Measurements from ENCODE around the gene GEMIN5. TPM values are rescaled to one million over a fixed set of nuclear protein-coding genes. Genes with fewer than 3 reads are reported as not detected.
"Not testable (repeated sequence)": the region's sequence is repeated elsewhere in the genome, so short reads cannot be mapped to it uniquely, and the experiment has no call there.

Gene GEMIN5, protein sequence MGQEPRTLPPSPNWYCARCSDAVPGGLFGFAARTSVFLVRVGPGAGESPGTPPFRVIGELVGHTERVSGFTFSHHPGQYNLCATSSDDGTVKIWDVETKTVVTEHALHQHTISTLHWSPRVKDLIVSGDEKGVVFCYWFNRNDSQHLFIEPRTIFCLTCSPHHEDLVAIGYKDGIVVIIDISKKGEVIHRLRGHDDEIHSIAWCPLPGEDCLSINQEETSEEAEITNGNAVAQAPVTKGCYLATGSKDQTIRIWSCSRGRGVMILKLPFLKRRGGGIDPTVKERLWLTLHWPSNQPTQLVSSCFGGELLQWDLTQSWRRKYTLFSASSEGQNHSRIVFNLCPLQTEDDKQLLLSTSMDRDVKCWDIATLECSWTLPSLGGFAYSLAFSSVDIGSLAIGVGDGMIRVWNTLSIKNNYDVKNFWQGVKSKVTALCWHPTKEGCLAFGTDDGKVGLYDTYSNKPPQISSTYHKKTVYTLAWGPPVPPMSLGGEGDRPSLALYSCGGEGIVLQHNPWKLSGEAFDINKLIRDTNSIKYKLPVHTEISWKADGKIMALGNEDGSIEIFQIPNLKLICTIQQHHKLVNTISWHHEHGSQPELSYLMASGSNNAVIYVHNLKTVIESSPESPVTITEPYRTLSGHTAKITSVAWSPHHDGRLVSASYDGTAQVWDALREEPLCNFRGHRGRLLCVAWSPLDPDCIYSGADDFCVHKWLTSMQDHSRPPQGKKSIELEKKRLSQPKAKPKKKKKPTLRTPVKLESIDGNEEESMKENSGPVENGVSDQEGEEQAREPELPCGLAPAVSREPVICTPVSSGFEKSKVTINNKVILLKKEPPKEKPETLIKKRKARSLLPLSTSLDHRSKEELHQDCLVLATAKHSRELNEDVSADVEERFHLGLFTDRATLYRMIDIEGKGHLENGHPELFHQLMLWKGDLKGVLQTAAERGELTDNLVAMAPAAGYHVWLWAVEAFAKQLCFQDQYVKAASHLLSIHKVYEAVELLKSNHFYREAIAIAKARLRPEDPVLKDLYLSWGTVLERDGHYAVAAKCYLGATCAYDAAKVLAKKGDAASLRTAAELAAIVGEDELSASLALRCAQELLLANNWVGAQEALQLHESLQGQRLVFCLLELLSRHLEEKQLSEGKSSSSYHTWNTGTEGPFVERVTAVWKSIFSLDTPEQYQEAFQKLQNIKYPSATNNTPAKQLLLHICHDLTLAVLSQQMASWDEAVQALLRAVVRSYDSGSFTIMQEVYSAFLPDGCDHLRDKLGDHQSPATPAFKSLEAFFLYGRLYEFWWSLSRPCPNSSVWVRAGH (N-terminal part only)
- total RNA-seq: 10 to 100 TPM; 41.9 to 44.8 TPM

DNA sequence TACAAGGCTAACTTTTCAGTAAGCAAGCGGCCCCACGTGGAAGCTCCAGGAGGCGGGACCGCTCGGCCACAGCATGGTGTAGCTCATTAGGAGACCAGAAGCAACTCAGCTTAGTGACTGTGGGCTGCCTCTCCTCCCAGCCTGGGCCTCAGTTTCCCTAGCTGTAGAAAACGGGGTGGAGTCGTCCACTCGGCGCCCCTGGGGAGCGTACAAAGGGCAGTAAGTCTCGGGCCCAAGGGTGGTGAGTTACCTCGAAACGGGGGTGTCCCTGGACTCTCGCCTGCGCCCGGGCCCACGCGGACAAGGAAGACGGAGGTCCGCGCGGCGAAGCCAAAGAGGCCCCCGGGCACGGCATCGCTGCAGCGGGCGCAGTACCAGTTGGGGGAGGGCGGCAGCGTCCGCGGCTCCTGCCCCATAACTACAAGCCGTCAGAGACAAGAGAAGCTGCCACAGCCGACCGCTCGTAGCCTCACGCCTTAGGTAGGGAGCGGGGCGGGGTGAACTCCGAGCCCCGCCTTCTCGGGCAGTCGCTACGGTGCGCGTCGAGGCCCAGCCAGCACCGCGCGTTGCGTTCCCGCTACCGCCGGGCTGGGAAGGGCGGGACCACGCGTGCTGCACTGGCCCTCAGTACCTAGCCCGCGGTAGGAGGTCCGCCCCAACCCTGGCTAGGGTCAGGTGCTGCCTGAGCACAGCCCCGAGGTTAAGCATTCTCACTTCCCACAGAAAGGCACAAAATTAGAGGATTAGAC, at the start of gene GEMIN5:
Gene GEMIN5, minus strand, starts transcription at position 494 of the 749 bp plus-strand sequence. Its CDS starts 78 bp downstream, at position 416.
- Mint-ChIP-seq H3K27ac (peak within 1 kb of the TSS; percentile 91), H3K4me3 (peak within 1 kb of the TSS; percentile 90), H3K36me3 (peaks cover 26% of the 10 kb centered on the region), H3K4me1 (peaks cover 46% of the 10 kb centered on the region), H3K9me3 (no peaks in the 10 kb centered on the region), H3K27me3 (no peaks in the 10 kb centered on the region)
- DNase-seq: peak; percentile 90

DNA sequence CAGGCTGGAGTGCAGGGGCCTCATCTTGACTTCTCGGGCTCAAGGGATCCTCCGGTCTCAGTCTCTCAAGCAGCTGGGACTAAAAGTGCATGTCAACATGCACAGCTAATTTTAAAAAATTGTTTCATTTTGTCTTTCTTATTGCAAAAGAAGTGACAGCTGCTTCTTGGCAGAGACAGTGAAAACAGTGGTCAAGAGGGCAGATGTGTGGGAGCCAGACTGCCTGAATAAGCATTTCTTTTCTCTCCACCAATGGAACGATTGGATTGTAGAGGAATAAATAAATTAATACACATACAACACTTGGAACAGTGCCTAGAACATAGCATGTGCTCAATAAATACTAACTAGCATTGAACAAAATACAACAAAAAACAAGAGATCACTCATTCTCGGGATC, 48.1 kb upstream of the GEMIN5 start:
- no peak for DNase-seq
- no peaks in the 10 kb centered on the region for H3K9me3 Mint-ChIP-seq
- H3K27me3 Mint-ChIP-seq: peaks cover 28% of the 10 kb centered on the region
- no peaks in the 10 kb centered on the region for H3K4me1 Mint-ChIP-seq
- H3K4me3 Mint-ChIP-seq: no peak overlapping the region
- H3K36me3 Mint-ChIP-seq: no peaks in the 10 kb centered on the region
- H3K27ac Mint-ChIP-seq: no peak overlapping the region

- DNase-seq: no peak
- Mint-ChIP-seq H3K4me3 (no peak overlapping the region), H3K4me1 (no peaks in the 10 kb centered on the region), H3K27ac (no peak overlapping the region), H3K36me3 (no peaks in the 10 kb centered on the region), H3K27me3 (peaks cover 28% of the 10 kb centered on the region), H3K9me3 (no peaks in the 10 kb centered on the region)
Measured at GRCh38 chr5:154984946-154985516, 47.0 kb upstream of the GEMIN5 start.

DNA sequence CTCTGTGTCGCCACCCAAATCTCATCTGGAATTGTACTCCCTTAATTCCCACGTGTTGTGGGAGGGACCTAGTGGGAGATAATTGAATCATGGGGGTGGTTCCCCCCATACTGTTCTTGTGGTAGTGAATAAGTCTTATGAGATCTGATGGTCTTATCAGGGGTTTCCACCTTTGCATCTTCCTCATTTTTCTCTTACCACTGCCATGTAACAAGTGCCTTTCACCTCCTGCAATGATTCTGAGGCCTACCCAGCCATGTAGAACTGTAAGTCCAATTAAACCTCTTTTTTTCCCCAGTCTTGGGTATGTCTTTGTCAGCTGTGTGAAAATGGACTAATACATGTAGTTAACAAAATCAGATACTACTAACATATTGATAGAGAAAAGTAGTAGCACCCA, 40.3 kb upstream of the GEMIN5 start:
- not testable (repeated sequence) for H3K4me1 Mint-ChIP-seq, H3K27me3 Mint-ChIP-seq, H3K9me3 Mint-ChIP-seq, H3K27ac Mint-ChIP-seq, DNase-seq, H3K4me3 Mint-ChIP-seq
- H3K36me3 Mint-ChIP-seq: peaks cover 14% of the 10 kb centered on the region

DNA sequence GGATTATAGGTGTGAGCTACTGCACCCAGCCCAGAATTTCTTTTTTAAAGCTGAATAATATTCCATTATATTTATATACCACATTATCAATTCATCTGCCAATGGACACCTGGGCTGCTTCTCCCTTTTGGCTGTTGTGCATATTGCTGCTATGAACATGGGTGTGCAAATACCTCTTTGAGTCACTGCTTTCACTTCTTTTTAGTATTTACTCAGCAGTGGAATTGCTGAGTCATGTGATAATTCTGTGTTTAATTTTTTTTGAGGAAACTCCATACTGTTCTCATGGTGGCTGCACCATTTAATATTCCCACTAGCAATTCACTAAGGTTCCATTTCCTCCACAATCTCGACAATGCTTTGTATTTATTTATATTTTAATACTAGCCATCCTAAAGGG, 39.4 kb upstream of the GEMIN5 start:
- no peak overlapping the region for H3K4me3 Mint-ChIP-seq
- H3K27ac Mint-ChIP-seq: no peak overlapping the region
- no peaks in the 10 kb centered on the region for H3K4me1 Mint-ChIP-seq
- peaks cover 14% of the 10 kb centered on the region for H3K36me3 Mint-ChIP-seq
- no peaks in the 10 kb centered on the region for H3K9me3 Mint-ChIP-seq
- H3K27me3 Mint-ChIP-seq: no peaks in the 10 kb centered on the region
- no peak for DNase-seq

DNA sequence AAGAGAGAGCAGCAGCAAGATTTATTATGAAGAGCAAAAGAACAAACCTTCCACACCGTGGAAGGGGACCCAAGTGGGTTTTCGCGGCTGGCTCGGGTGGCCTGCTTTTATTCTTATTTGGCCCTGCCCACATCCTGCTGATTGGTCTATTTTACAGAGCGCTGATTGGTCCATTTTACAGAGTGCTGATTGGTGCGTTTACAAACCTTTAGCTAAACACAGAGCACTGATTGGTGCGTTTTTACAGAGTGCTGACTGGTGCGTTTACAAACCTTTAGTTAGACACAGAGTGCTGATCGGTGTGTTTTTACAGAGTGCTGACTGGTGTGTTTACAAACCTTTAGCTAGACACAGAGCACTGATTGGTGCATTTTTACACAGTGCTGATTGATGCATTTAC, 38.1 kb upstream of the GEMIN5 start:
- H3K27ac Mint-ChIP-seq, H3K4me1 Mint-ChIP-seq, H3K4me3 Mint-ChIP-seq, DNase-seq, H3K27me3 Mint-ChIP-seq, H3K9me3 Mint-ChIP-seq: not testable (repeated sequence)
- peaks cover 14% of the 10 kb centered on the region for H3K36me3 Mint-ChIP-seq

GRCh38 chr5:154972476-154973080, 34.6 kb upstream of the GEMIN5 start:
- peaks cover 17% of the 10 kb centered on the region for H3K36me3 Mint-ChIP-seq
- no peak overlapping the region for H3K27ac Mint-ChIP-seq
- no peaks in the 10 kb centered on the region for H3K4me1 Mint-ChIP-seq
- no peak for DNase-seq
- no peak overlapping the region for H3K4me3 Mint-ChIP-seq
- no peaks in the 10 kb centered on the region for H3K27me3 Mint-ChIP-seq
- H3K9me3 Mint-ChIP-seq: no peaks in the 10 kb centered on the region

GRCh38 chr5:154971501-154971900, 33.5 kb upstream of the GEMIN5 start:
- no peaks in the 10 kb centered on the region for H3K27me3 Mint-ChIP-seq
- H3K4me1 Mint-ChIP-seq: no peaks in the 10 kb centered on the region
- no peak for DNase-seq
- H3K36me3 Mint-ChIP-seq: peaks cover 17% of the 10 kb centered on the region
- no peak overlapping the region for H3K4me3 Mint-ChIP-seq
- H3K9me3 Mint-ChIP-seq: no peaks in the 10 kb centered on the region
- no peak overlapping the region for H3K27ac Mint-ChIP-seq

DNA sequence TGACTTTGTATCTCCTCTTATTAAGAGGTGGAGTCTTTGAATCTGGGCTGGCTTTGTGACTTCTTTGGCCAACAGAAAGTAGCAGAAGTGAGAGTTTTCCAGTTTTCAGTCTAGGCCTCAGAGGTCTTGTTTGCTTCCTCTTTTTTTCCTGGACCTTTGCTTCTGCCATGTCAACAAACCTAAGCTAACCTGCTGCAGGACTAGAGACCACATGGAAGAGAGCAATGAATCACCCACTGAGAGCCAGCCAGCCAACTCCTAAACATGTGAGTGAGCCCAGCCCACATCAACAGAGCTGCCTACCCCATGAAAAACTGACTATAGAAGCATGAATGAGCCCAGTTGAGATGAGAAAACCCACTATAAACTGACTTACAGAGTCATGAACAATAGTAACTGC, 32.7 kb upstream of the GEMIN5 start:
- H3K27ac Mint-ChIP-seq: no peak overlapping the region
- no peaks in the 10 kb centered on the region for H3K27me3 Mint-ChIP-seq
- no peak for DNase-seq
- H3K4me3 Mint-ChIP-seq: no peak overlapping the region
- no peaks in the 10 kb centered on the region for H3K9me3 Mint-ChIP-seq
- H3K4me1 Mint-ChIP-seq: peaks cover 2% of the 10 kb centered on the region
- H3K36me3 Mint-ChIP-seq: peaks cover 15% of the 10 kb centered on the region

GRCh38 chr5:154968953-154969352, 30.9 kb upstream of the GEMIN5 start:
- peaks cover 14% of the 10 kb centered on the region for H3K36me3 Mint-ChIP-seq
- peaks cover 4% of the 10 kb centered on the region for H3K4me1 Mint-ChIP-seq
- H3K4me3 Mint-ChIP-seq: no peak overlapping the region
- H3K27me3 Mint-ChIP-seq: no peaks in the 10 kb centered on the region
- H3K27ac Mint-ChIP-seq: no peak overlapping the region
- no peak for DNase-seq
- H3K9me3 Mint-ChIP-seq: no peaks in the 10 kb centered on the region

- no peak for DNase-seq
- Mint-ChIP-seq H3K27ac (no peak overlapping the region), H3K4me1 (peaks cover 6% of the 10 kb centered on the region), H3K36me3 (peaks cover 15% of the 10 kb centered on the region), H3K4me3 (no peak overlapping the region), H3K9me3 (no peaks in the 10 kb centered on the region), H3K27me3 (no peaks in the 10 kb centered on the region)
Measured at GRCh38 chr5:154967421-154968024, 29.5 kb upstream of the GEMIN5 start.

GRCh38 chr5:154966874-154967273, 28.9 kb upstream of the GEMIN5 start:
- Mint-ChIP-seq H3K27me3 (no peaks in the 10 kb centered on the region), H3K4me1 (peaks cover 6% of the 10 kb centered on the region), H3K27ac (no peak overlapping the region), H3K9me3 (no peaks in the 10 kb centered on the region), H3K4me3 (no peak overlapping the region), H3K36me3 (peaks cover 16% of the 10 kb centered on the region)
- DNase-seq: no peak

DNA sequence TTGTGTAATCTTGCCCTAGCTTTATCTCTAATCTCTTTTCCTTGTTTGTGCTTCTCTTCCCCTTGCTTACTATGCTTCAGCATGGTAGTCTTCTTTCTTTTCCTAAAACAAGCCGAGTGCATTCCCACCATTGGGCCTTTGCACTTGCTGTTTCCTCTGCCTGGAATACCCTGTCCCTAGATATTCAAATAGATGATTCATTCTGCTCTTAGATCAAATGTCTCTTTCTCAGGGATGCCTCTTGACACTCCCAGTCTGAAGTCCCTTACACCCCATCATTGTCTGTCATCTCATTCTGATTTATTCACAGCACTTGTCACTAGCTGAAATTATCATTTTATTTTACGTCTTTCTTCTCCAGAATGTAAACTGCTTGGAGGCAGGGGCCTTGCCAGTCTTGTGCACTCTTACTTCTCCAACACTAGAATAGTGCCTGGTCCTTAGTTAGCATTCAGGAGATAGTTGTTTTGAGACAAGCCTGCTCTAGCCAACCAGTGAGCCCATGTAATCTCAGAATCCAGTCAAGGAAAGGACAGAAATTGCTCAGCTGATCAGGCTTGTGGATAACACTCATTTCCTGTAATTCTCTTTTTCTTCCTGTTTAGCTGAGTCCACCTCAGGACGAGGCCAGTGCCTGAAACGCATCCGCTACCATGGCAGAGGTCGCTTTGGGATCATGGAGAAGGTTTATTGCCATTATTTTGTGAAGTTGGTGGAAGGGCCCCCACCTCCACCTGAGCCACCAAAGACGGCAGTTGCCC, 28.2 kb upstream of the GEMIN5 start:
- H3K4me1 Mint-ChIP-seq: peaks cover 6% of the 10 kb centered on the region
- no peak overlapping the region for H3K27ac Mint-ChIP-seq
- H3K27me3 Mint-ChIP-seq: no peaks in the 10 kb centered on the region
- H3K36me3 Mint-ChIP-seq: peaks cover 16% of the 10 kb centered on the region
- H3K4me3 Mint-ChIP-seq: no peak overlapping the region
- no peak for DNase-seq
- H3K9me3 Mint-ChIP-seq: no peaks in the 10 kb centered on the region

Measured in activated naive CD8-positive, alpha-beta T cell treated with anti-CD3 and anti-CD28 coated beads for 36 hours (primary cell).